AG10803 (cell line): ENCODE data around the gene LHFPL3.

Experiments
- DNase-seq: peaks from one replicate; pipeline ENCODE4 v3.0.0; 2010; ENCODE audit warnings: low read depth
- H3K4me3 ChIP-seq: 2 replicates; pipeline ENCODE4 v1.5.1; 2011; ENCODE audit warnings: mild to moderate bottlenecking, low read length, control low read depth
- TF ChIP-seq, protein P1 (sequence below): conservative IDR thresholded peaks from 2 replicates; pipeline ENCODE4 v1.5.1; 2011; ENCODE audit warnings: mild to moderate bottlenecking, low read length, control low read depth, inconsistent platforms

Gene LHFPL3

DNA sequence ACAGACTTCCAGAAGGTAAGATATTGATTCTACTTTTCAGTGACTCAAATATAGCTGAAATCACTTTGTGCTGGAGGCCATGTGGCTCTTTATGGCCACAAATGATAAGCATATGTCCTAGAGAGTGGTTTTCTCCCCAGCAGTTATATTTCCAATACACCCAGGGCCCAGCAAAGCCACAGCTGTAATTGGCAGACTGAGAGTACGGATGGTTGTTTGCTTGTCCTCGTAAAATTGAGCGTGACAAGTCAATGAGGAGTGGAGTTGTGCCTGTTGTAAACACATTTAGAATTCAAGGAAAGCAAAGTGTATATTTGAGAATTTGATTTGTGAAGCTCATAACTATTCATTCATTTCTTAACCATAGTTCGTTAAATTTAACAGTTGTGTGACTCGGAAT is 201.8 kb downstream of the LHFPL3 start:
- no peak for DNase-seq
- H3K4me3 ChIP-seq, result no peak overlapping the region
- TF ChIP-seq, protein P1, sequence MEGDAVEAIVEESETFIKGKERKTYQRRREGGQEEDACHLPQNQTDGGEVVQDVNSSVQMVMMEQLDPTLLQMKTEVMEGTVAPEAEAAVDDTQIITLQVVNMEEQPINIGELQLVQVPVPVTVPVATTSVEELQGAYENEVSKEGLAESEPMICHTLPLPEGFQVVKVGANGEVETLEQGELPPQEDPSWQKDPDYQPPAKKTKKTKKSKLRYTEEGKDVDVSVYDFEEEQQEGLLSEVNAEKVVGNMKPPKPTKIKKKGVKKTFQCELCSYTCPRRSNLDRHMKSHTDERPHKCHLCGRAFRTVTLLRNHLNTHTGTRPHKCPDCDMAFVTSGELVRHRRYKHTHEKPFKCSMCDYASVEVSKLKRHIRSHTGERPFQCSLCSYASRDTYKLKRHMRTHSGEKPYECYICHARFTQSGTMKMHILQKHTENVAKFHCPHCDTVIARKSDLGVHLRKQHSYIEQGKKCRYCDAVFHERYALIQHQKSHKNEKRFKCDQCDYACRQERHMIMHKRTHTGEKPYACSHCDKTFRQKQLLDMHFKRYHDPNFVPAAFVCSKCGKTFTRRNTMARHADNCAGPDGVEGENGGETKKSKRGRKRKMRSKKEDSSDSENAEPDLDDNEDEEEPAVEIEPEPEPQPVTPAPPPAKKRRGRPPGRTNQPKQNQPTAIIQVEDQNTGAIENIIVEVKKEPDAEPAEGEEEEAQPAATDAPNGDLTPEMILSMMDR, result no peak

DNA sequence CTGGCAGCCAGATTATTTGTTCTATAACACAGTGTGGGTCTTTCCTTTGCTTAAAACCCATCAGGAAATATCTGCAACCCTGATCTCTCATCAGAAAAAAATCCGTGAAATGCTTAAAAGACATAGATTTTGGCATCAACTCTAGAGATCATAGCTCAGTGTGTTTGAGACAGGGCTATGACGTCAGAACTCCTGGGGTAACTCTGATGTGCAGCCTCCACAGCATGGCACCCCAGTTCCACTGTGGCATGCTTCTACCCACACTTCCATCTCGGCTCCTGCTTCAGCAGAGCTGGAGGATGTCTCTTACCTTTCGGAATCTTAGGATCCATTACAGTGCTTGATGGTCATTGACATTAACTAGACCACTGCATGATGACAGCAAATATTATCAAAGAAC is 205.7 kb downstream of the LHFPL3 start:
- H3K4me3 ChIP-seq, result no peak overlapping the region
- TF ChIP-seq, protein P1, result no peak
- DNase-seq, result no peak

DNA sequence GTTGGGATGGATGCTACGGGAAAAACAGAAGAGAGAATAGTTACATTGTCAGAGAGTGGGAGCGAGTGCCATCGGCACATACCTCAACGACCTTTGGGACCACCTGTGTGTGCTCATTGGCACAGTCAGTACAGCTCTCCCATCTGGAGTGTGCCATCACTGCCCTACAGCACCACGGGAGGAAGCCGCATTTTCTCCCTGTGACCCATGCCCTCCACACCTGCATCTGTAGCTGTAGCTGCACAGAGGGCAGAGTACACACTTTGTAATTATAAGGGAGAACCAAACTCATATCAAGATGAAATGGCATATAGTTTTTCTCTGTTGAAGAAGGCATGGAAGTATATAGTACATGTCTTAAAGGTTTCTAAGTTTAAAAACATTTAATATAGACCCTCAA is 207.4 kb downstream of the LHFPL3 start:
- no peak overlapping the region for H3K4me3 ChIP-seq
- TF ChIP-seq, protein P1, result no peak

DNA sequence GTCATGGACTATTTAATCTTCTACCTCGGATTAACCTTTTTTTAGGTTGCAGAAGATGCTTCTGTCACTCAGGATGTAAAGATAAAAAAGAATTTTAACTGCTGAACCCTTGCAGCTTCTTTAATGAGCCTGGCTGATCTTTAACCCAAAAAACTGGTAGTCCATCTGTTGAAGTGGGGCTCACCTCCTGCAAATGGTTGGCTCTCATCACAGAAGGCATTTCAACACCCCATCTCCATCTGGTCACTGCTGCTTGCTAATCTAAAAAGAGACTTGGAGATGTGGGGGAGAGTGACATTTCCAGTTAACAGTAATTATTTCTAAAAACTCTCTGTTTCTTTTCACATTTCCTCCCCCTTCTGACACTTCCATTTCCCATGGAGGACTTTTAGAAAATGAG is 208.6 kb downstream of the LHFPL3 start:
- DNase-seq, result no peak
- TF ChIP-seq, protein P1, result no peak
- H3K4me3 ChIP-seq, result no peak overlapping the region

More for the DNA sequence above, 207.4 kb downstream of the LHFPL3 start:
- DNase-seq, result no peak

DNA sequence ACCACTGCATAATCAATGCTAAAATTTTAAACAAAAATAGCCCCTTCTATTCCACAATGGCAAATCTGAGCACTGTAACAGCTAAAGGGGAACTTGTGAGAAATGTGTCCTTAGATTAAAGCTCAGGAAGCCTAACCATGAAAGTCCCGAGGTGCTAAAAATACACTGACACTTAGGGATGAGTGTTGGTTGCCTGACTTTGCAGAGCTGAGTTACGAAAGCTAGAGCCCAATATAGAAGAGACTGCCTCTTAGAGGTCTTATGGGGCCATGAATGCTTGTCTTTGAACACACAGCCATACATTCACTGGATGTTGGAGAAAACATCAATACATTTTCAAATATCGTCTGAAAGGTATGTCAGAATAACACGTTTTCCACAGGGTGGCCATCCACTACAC is 209.7 kb downstream of the LHFPL3 start:
- TF ChIP-seq, protein P1, result no peak
- H3K4me3 ChIP-seq, result no peak overlapping the region
- DNase-seq, result no peak

DNA sequence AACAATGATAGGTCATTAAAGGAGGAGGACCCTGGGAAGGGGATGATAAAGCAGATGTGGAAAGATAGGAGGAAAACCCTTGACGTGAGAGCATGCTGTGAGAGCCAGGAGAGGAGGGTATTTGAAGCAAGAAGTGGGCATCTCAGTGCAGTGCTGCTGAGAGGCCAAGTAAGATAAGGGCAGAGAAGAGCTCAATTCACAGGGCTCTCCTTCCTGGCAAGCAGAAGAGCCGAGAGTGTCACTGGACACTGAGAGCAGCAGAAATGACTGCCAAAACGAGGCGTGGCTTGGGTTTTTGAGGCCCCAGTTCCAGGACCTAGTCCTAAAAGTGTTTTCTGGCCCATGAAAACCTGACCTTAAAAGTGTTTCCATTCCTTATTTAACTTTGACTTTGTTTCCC is 213.5 kb downstream of the LHFPL3 start:
- TF ChIP-seq, protein P1, result no peak
- no peak overlapping the region for H3K4me3 ChIP-seq
- DNase-seq, result no peak

DNA sequence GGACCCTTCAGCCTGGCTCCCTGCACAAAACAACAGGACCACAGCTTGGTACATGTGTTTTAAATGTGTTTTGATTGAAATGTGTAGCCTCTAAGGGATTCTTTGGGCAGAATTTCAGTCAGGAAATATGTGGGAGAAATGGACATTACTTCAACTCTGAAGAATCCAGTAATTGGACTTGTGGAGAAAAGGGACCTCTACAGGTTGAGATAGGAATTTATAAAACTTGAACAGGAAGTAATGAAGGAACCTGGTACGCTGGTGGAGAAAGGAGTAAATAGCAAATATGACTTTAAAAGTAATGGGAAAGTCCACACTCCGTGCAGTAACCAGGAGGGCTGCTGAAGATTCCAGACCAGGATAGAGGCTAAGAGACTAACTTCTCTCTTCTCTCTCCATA is 220.5 kb downstream of the LHFPL3 start:
- DNase-seq, result no peak
- TF ChIP-seq, protein P1, result no peak
- H3K4me3 ChIP-seq, result no peak overlapping the region
